Raji (cell line): Measurements from ENCODE around the gene APOL4.

Source experiments
- POLR2A ChIP-seq: IDR thresholded peaks from 2 replicates; pipeline ENCODE4 v1.6.1; 2011; ENCODE audit warnings: low read depth, low read length, control low read depth; ENCODE audit not compliant: insufficient read depth

APOL4 gene

DNA sequence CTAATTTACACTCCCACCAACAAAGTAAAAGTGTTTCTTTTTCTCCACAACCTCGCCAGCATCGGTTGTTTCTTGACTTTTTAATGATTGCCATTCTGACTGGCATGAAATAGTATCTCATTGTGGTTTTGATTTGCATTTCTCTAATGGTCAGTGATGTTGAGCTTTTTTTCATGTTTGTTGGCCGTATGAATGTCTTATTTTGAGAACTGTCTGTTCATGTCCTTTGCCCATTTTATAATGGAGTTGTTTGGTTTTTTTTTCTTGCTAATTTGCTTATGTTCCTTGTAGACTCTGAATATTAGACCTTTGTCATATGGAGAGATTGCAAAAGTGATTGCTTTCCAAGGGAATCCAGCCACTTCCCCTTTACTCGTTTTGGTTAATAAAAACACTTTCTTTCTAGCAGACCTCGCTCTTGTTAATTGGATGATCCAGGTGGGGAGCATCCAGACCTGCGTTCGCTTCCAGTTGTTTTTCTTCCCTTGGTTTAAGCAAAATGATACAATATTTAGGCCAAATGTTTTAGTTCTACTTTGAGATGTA is 17.1 kb upstream of the APOL4 start:
- no peak for TF ChIP-seq POLR2A

DNA sequence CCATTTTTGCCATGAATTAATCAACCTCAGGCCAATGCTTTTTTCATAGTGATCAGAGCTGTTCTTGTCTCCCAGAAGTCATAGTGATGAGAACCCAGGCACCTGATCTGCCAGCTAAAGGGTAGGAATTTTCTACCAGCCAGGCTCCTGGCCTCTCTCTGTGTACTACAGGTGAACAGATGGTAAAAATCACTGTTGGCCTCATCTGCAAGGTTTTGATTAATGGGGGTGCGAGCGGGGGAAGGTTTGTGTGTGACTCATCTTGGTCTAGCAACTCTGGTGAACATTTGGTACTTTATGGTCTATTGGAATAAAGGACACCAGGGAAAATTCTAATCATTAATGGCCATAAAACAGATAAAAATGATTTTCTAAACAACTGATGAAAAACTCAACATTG is 14.4 kb upstream of the APOL4 start:
- no peak for TF ChIP-seq POLR2A

DNA sequence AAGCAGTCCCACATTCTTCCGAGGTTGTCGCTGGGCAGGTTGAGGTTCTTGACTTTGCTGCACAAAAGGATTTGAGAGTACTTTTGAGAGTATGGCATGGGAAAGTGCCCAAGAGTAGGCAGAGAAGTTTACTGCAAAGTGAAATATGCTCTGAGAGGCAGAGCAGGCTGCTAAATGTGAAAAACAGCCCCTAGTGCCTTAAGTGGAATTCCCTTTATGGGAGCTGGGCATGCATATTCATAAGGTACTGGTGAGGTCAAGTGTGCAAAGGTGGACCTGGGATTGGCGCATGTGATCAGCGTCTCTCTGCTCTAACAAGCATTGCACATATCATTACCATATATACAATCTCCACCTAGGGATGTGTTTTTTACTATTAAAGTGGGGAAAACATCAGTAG is 12.0 kb upstream of the APOL4 start:
- TF ChIP-seq POLR2A, result no peak

DNA sequence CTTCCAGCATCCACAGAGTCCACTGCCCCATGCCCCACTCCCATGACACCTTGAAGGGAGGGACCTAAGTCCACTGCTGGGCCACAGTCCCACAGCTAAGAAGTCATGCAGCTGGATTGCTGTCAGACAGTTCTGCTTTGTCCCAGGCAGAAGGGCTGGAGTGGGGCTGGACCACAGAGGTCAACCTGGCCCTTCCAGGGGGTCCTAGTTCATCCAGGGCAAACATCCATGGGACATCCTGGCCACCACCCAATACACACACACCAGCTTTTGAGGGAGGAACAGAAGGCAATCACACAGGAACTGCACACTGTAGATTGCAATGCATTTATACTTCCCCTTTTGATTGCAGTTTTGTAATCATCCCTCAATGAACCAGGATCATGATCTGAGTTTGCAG is 11.3 kb upstream of the APOL4 start:
- no peak for TF ChIP-seq POLR2A

DNA sequence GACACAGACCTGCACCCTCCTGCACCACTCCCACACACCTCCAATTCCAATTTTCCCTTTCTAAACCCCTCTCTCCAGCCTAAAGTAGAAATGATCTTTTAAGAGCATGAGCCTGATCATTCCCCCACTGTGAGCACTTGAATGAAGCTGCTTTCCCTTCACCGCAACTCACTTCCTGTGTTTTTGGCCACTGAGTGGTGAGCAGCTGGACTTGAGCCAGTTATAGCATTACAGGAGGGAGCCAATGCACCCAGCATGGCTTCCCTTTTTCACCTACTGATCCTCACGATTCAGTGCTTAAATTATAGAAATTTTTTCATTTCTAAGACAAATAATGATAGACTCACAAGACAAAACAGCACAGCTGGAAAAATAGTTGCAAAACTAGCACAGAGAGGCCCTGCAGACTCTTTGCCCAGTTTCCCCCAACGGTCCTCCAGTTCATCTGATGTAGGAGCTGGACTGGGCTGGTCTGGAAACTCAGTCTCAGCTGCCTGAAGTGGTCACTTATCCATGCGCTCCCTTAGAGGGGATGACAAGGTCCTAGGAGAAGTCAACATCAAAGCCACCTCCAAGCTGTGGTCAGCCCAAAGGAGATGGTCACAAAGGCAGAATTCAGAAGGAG is 9.7 kb upstream of the APOL4 start:
- no peak for TF ChIP-seq POLR2A

DNA sequence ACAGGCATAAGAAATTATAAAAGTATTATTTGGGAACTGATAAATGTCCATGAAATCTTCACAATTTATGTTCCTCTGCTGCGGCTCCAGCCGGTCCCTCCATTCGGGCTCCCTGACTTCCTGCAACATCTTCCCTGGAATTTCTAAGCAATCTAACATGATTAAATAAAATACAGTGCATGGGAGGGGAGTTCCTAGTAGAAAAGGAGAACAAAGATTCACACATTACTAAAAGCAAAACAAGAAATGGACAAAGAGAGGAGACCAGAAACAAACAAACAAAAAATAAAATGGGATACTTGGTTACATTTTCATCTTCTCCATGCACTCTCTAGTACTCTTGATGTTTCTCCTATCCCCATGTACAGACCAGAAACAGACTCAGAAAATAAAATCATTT is 8.6 kb upstream of the APOL4 start:
- no peak for TF ChIP-seq POLR2A

DNA sequence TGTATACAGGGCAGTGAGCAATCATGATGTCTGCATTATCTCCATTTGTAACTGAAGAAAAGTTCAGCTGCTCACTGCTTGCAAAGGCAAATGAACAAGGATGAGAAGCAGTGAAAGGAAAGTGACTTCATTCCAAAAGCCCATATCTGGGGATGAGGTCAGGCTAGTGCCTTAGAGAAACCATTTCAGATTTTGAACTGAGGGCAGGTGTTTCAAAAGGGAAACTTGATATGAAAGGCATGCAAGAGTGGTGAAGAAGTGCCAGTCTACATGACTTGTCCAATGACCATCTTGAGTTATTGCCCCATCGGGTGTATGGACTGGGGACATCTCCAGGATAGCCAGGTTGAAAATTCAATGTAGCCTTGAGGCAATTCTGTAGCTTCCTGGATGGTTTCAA is 7.3 kb upstream of the APOL4 start:
- TF ChIP-seq POLR2A, result no peak

DNA sequence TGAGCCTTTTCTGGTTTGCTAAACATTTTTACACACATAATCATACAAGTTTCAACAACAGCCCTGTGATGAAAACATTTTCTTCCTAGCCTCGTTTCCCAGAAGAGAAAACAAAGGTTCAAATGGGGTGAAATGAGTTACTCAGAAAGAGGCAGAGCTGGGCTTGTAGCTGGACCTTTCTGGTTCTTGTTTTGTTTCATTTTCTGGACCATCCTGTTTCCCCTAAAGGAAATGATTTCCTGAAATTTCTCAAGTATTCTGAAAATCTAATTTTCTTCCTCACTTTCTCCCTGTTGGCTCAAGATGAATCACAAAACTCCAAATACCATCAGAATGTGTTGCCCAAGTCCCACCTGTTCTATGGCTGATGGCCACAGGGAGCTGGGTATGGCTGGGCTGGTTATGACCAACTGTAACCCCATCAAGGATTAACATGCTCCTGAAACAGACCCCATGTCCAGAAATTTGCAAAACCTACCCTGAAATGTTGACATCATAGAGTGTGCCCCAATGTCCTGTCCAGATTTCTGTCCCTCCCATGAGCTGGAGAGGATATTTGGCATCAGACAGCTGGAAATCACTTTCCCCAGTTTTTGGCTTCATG is 6.7 kb upstream of the APOL4 start:
- TF ChIP-seq POLR2A, result no peak

DNA sequence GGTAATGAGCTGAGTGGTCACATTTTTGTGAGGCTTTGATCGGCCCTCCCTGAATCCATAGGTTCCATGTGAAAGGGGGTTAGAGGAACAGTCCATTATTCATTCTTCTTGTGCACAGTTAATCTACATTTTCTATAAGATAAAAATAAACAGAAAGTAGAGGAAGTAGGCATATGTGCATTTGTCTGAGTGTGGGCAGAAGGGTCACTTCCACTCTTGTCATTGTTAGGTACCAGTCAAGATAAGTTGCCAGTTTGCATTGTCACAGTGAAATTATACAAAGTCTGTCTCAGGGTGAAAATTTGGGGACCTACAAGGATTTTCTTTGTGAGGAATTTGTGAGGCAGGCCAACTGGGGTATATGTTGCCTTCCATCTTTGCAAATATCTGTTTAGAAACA is 4.6 kb upstream of the APOL4 start:
- TF ChIP-seq POLR2A, result no peak

DNA sequence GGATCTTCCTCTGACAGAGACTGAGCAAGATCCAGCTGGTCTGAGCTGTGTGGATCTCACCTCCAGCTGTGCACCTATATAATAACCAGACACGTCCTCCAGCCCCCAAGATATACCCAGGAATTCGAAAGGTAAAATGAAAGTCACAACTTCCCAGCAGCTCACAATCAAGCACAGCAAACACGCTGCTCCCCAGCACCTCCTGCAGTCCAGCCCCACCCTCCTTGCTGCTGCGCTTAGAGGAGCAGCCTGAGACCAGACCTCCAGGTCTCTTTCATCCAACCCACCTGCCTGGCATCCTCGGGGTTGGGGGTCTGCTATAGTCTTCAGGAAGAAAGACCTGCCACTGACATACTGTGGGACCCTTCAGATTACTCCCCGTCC is 3.0 kb upstream of the APOL4 start:
- no peak for TF ChIP-seq POLR2A

DNA sequence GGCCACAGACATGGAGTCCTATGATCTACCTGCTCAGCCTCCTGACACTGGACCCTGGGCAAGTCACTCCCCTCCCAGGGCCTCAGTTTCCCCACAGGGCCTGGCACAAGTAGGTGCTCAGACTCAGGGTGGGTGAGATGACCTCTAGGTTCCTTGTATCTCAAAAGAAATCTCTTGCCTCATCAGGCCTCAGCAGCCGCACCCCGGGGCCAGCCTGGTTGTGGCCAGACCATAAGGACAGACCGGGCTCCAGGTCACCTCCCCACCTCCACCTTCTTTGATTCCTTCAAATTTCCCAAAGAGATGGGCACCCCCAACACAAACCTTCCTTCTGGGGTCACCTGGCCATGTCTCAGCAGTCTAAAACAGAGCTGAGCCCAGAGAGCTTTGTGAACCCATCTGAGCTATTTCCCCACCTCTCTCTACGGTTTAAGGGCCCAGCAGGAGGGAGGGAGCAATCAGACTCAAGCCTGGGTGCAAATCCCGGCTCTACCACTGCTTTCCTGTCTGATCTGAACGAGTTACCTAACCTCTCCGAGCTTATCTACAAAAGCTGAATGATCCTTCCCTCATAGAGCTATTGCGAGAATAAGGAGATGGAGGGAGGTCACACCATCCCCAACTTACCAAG is 2.5 kb upstream of the APOL4 start:
- TF ChIP-seq POLR2A, result no peak

DNA sequence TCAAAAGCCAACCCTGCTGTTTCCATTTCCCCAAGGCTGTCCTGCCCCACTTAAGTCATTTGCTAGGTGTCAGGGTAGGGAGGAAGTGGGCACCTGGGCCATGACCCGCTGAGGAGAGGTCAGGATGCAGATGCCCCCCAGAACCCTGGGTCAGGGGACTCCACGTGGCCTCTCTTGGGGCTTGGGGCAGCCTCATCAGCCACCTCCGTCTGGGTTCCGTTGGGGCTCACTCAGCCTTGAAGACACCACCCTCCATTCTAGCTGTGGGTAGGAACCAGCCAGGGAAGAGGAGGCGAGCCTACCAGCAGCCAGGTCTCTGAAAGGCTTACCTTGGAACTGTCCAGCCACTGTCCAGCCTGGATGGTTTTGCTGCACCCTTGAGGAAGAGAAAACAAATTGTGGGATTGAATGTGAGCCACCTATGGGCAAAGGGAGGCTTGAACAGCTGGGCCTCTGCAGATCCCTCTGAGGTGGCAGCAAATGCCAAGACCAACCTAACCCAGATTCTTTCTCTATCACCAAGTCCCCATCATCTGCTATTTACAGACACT is 2.5 kb downstream of the APOL4 start:
- TF ChIP-seq POLR2A, result no peak

DNA sequence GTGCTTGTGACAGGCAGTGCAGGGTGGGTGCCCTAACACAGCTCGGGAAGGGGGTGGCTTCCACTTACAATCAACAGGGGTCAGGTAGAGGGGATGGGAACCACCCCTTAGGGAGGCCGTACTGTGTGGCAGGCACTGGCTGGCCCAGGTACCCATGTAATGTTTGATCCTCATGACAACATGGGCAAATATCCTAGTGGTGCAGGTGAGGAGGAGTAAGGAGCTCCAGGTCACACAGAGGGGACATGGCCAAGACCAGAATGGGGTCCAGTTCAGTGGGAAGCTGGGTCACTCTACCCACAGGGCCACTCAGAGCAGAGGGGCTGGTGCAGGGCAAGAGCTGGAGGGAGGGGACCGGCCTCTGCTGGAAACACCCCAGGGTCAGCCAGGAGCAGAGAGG is 3.1 kb downstream of the APOL4 start:
- TF ChIP-seq POLR2A, result no peak

DNA sequence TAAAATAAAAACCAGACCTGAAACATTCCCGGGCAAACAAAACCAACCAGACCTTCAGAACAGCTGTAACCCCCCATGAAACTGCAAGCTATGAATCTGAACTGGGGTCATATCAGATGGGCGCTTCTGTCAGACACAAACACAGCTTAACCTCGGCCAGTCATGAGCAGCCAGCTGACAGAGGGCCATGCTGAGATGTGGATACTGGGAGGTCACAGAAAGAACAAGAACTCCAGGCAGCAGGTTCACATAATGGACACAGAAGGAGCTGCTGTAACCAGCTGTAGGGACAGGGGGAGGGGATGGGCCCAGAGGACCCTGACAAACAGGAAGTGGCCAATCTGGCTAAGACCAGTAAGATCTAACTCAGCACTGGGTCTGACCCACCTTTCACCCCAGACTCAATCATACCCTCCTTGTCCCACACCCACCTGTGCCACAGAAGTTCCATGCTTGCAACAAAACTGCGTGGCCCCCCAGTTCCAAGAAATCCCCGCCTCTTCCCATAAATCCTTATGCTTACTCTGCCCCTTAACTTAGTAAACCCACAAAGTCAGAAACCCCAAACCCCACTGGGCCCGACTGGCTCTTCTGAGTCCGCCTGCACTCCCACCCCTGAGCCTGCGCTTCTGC is 4.0 kb downstream of the APOL4 start:
- TF ChIP-seq POLR2A, result no peak

DNA sequence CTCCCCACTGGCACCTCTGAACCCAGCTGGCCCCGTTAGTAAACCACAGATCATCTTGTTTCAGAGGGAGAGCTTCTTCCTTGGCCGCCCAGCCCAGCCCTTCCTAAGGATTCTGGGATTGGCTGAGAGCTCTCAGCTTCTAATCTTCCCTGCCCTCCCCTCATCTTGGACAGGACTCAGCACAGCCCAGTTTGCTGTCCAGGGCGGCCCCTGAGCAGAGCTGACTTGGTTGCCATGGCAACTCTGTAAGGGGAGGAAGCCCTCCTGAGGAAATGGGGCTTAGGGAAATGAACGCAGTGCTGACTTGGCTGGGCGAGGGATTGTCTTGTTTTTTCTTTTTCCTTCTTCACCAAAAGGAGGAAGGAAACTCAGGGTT is 4.6 kb downstream of the APOL4 start:
- no peak for TF ChIP-seq POLR2A

DNA sequence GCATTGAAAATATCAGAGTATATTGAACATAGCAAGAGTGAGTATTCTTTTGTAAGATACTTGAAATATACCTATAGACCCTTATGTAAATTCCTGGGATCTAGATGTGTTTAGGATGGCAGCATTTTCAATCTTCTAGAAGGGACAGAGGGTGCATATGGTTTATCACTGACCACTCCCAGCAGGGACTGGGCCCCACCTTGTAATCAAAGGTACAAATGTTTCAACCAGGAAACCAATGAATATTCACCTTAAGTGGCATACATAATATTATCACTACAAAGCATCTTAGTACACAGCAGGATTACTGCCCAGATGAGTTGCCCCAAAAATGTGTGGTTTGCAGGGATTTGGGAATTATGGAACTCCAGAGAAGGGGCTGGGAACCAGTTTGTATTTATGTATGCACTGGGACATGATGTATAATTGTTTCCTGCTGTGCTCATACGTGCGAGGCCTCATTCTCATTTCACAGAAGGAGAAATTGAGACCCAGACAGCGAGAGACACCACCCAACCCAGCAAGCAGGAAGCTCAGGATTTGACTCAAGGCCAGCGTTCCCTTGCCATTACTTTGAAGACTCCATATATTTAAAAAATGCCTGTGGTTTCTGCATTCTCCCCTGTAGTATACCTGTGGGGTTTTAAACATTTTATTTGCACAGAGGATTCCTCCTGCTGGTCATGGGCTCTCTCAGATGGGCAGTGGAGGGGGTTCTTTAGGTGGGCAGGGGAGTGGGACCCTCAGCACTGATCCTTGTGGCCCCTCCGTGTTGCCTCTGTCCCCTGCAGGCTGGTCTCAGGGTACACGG is 5.2 kb downstream of the APOL4 start:
- no peak for TF ChIP-seq POLR2A

DNA sequence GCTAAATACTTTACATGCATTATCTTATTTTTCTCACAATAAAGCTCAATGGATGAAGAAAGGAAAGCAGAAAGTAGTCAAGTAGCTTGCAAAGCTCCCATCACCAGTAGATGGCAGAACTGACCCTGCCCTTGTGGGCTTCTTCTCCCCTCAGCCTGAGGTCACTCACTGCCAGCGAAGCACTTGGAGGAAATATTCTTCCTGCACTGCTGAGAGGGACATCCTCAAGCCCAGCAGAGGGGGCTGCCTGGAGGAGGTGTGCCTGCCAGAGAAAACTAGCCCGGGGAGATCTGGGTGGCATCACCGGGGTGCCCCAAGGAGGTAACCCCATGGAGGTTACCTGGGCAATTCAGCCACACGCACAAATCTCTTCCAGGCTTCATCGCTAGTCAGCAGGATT is 6.6 kb downstream of the APOL4 start:
- no peak for TF ChIP-seq POLR2A
